Astrocyte (in vitro differentiated cells and primary cell): ENCODE data around the gene PPP6R2.
"Not testable (repeated sequence)": the region's sequence is repeated elsewhere in the genome, so short reads cannot be mapped to it uniquely, and the experiment has no call there.

ENCODE experiments used
- EZH2 ChIP-seq: IDR thresholded peaks from 2 replicates; pipeline ENCODE4 v1.6.1; 2012; ENCODE audit warnings: mild to moderate bottlenecking, low read length, inconsistent platforms; ENCODE audit not compliant: insufficient read depth
- TF ChIP-seq, protein P1 (sequence below): IDR thresholded peaks from 2 replicates; pipeline ENCODE4 v1.5.1; 2011; ENCODE audit warnings: low read depth, mild to moderate bottlenecking, inconsistent platforms, low read length, moderate library complexity; ENCODE audit not compliant: insufficient read depth

DNA sequence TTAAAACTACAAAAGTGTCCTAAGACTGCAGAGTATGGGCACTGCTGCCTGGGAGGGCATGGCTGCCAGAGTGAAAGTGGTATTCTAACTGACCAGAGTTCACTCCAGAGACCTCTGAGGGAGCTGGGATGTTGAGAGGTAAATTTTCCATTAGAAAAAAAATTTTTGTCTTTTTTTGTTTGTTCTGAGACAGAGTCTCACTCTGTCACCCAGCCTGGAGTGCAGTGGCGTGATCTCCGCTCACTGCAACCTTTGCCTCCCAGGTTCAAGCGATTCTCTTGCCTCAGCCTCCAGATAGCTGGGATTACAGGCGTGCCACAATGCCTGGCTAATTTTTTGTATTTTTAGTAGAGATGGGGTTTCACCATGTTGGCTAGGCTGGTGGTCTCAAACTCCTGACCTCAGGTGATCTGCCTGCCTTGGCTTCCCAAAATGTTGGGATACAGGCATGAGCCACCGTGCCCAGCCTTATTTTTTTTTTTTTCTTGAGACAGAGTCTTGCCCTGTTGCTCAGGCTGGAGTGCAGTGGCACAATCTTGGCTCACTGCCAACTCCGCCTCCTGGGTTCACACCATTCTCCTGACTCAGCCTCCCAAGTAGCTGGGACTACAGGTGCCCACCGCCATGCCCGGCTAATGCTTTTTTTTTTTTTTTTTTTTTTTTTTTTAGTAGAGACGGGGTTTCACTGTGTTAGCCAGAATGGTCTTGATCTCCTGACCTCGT lies 20.6 kb upstream of the PPP6R2 start:
- TF ChIP-seq, protein P1, sequence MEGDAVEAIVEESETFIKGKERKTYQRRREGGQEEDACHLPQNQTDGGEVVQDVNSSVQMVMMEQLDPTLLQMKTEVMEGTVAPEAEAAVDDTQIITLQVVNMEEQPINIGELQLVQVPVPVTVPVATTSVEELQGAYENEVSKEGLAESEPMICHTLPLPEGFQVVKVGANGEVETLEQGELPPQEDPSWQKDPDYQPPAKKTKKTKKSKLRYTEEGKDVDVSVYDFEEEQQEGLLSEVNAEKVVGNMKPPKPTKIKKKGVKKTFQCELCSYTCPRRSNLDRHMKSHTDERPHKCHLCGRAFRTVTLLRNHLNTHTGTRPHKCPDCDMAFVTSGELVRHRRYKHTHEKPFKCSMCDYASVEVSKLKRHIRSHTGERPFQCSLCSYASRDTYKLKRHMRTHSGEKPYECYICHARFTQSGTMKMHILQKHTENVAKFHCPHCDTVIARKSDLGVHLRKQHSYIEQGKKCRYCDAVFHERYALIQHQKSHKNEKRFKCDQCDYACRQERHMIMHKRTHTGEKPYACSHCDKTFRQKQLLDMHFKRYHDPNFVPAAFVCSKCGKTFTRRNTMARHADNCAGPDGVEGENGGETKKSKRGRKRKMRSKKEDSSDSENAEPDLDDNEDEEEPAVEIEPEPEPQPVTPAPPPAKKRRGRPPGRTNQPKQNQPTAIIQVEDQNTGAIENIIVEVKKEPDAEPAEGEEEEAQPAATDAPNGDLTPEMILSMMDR, result not testable (repeated sequence)
- TF ChIP-seq EZH2, result not testable (repeated sequence)
